Fibroblast of lung (primary cell): ENCODE results near the gene PLEKHA7. TPM values are rescaled to one million over a fixed set of nuclear protein-coding genes. Genes with fewer than 3 reads are reported as not detected.

ENCODE experiments used
- DNase-seq, 2 donors: peaks; one replicate each; pipeline versions ENCODE4 v3.0.0 to v3.0.0-alpha.2; 2010; ENCODE audit warnings: low read depth in 2 of 2
- H2AFZ ChIP-seq: 2 replicates; pipeline ENCODE4 v1.5.1; 2012; ENCODE audit warnings: low read length, control low read depth, inconsistent platforms
- H3K27ac ChIP-seq: 2 replicates; pipeline ENCODE4 v1.5.1; 2011; ENCODE audit warnings: low read length, control low read depth; ENCODE audit not compliant: insufficient read depth
- H3K27me3 ChIP-seq: 2 replicates; pipeline ENCODE4 v1.5.1; 2011; ENCODE audit warnings: mild to moderate bottlenecking, low read length; ENCODE audit not compliant: control insufficient read depth, insufficient read depth
- H3K36me3 ChIP-seq: 2 replicates; pipeline ENCODE4 v1.5.1; 2011; ENCODE audit warnings: low read length; ENCODE audit not compliant: control insufficient read depth, insufficient read depth
- H3K4me1 ChIP-seq: 2 replicates; pipeline ENCODE4 v1.5.1; 2011; ENCODE audit warnings: low read length; ENCODE audit not compliant: control insufficient read depth, insufficient read depth; ENCODE audit errors: extremely low read depth
- H3K4me2 ChIP-seq: 2 replicates; pipeline ENCODE4 v1.5.1; 2011; ENCODE audit warnings: low read length, control low read depth; ENCODE audit not compliant: insufficient read depth; ENCODE audit errors: extremely low read depth
- H3K4me3 ChIP-seq, 4 experiments: fragments of 200-600 bp in 1 of 4; sonication (generic) in 1 of 4; replicated peaks in 1 of 4; 2 replicates each; pipeline ENCODE4 v1.5.1; 2011 to 2016; ENCODE audit warnings: low read length in 4 of 4, low read depth in 3 of 4, mild to moderate bottlenecking in 3 of 4, control low read depth in 2 of 4, inconsistent platforms in 1 of 4, mixed read lengths in 1 of 4; ENCODE audit not compliant: insufficient read depth in 1 of 4; ENCODE audit errors: control extremely low read depth in 1 of 4
- H3K79me2 ChIP-seq: 2 replicates; pipeline ENCODE4 v1.5.1; 2012; ENCODE audit warnings: mild to moderate bottlenecking, low read length, inconsistent platforms; ENCODE audit not compliant: control insufficient read depth, insufficient read depth
- H3K9ac ChIP-seq: 2 replicates; pipeline ENCODE4 v1.5.1; 2011; ENCODE audit warnings: mild to moderate bottlenecking, low read length, control low read depth; ENCODE audit not compliant: insufficient read depth
- H3K9me3 ChIP-seq: 2 replicates; pipeline ENCODE4 v1.5.1; 2012; ENCODE audit warnings: low read depth, low read length; ENCODE audit not compliant: control insufficient read depth, insufficient read depth
- H4K20me1 ChIP-seq: 2 replicates; pipeline ENCODE4 v1.5.1; 2011; ENCODE audit warnings: low read length; ENCODE audit not compliant: control insufficient read depth, insufficient read depth; ENCODE audit errors: extremely low read depth
- EZH2 ChIP-seq: IDR thresholded peaks from 2 replicates; pipeline ENCODE4 v1.5.1; 2012; ENCODE audit warnings: low read length, control low read depth, mild to moderate bottlenecking; ENCODE audit errors: missing control alignments
- polyA plus RNA-seq, 2 donors: library from polyadenylated mRNA; depleted of rRNA in 1 of 2; stranded (reverse) in 1 of 2; unstranded in 1 of 2; fragments of >200 nt; gene quantifications; 2 replicates each; pipeline ENCODE4 v1.2.1, GENCODE V29; 2011 to 2012; ENCODE audit warnings: missing spikeins in 1 of 2
- total RNA-seq: library from RNA; depleted of rRNA; stranded (reverse); fragments of >200 nt; gene quantifications from 2 replicates; pipeline ENCODE4 v1.2.1, GENCODE V29; 2014
- TF ChIP-seq, protein P1 (sequence below), 2 donors: IDR thresholded peaks in 1 of 2; conservative IDR thresholded peaks in 1 of 2; 1 replicate in 1 of 2; 2 replicates in 1 of 2; pipeline ENCODE4 v1.5.1; 2011 to 2012; ENCODE audit warnings: low read length in 2 of 2, control low read depth in 1 of 2, inconsistent platforms in 1 of 2, low read depth in 1 of 2, mild to moderate bottlenecking in 1 of 2

Gene PLEKHA7
- total and polyA plus RNA-seq, 2 donors (not counting 1 experiment from before 2014, with no cell fraction given) = 0.11 to 0.17 TPM

DNA sequence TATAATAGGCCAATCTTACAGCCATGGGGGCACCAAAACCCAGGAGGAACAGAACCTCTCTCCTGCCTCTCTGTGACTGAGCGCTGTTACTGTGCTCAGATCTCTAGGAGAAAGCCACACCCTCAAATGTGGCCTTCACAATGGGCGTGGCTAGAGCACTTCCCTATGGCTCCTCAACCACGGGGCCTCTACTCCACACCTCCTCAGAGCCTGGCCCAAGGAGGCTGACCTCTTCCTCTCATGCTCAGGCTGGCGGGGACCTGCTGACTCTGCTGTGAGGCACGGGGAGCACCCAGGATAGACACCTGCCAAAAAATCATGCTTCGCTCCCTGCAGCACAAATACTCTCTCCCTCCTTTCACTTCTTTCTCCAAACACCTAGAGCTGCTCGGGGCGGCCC lies 234.8 kb downstream of the PLEKHA7 start:
- no peak for TF ChIP-seq EZH2
- TF ChIP-seq, protein P1, sequence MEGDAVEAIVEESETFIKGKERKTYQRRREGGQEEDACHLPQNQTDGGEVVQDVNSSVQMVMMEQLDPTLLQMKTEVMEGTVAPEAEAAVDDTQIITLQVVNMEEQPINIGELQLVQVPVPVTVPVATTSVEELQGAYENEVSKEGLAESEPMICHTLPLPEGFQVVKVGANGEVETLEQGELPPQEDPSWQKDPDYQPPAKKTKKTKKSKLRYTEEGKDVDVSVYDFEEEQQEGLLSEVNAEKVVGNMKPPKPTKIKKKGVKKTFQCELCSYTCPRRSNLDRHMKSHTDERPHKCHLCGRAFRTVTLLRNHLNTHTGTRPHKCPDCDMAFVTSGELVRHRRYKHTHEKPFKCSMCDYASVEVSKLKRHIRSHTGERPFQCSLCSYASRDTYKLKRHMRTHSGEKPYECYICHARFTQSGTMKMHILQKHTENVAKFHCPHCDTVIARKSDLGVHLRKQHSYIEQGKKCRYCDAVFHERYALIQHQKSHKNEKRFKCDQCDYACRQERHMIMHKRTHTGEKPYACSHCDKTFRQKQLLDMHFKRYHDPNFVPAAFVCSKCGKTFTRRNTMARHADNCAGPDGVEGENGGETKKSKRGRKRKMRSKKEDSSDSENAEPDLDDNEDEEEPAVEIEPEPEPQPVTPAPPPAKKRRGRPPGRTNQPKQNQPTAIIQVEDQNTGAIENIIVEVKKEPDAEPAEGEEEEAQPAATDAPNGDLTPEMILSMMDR (conservative IDR thresholded peaks at IDR 0.05 in 1 of 2, IDR thresholded peaks at IDR 0.05 in 1 of 2; ENCODE audit: low read depth in 1 of 2, low read length in 2 of 2) = no peak
- Histone ChIP-seq H3K4me2 (no peak overlapping the region), H3K79me2 (no peaks in the 10 kb centered on the region), H3K9ac (no peak overlapping the region), H3K4me1 (no peaks in the 10 kb centered on the region), H3K9me3 (no peaks in the 10 kb centered on the region), H3K4me3 (no peak overlapping the region), H3K27ac (no peak overlapping the region), H2AFZ (no peak overlapping the region), H4K20me1 (no peaks in the 10 kb centered on the region), H3K27me3 (no peaks in the 10 kb centered on the region), H3K36me3 (no peaks in the 10 kb centered on the region)
- no peak for DNase-seq

DNA sequence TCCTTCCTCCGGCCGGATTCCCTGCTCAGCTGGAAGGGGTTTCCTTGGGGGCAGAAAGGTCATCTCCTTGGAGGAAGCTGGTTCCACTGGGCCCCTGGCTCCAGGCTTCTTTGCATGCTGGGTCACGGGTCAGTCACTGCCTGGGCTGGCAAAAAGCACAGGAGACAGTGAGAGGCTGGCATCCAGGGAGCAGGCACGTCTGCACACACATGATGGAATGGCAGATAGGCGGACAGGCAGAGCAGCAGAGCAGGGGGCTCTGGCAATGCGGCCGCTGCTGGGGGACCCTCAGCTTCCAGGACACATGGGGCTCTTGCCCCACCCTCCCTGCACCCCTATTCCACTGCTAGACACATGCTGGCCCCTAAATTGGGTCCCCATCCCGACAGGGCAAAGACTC lies 235.3 kb downstream of the PLEKHA7 start:
- H4K20me1 ChIP-seq = no peaks in the 10 kb centered on the region
- H3K9me3 ChIP-seq = no peaks in the 10 kb centered on the region
- no peak overlapping the region for H3K4me2 ChIP-seq
- no peak overlapping the region for H3K9ac ChIP-seq
- no peak overlapping the region for H3K4me3 ChIP-seq
- no peak for TF ChIP-seq EZH2
- TF ChIP-seq, protein P1 (conservative IDR thresholded peaks at IDR 0.05 in 1 of 2, IDR thresholded peaks at IDR 0.05 in 1 of 2; ENCODE audit: low read depth in 1 of 2, low read length in 2 of 2) = no peak
- no peaks in the 10 kb centered on the region for H3K36me3 ChIP-seq
- no peak for DNase-seq
- no peaks in the 10 kb centered on the region for H3K4me1 ChIP-seq
- no peak overlapping the region for H2AFZ ChIP-seq
- H3K27ac ChIP-seq = no peak overlapping the region
- H3K27me3 ChIP-seq = no peaks in the 10 kb centered on the region
- no peaks in the 10 kb centered on the region for H3K79me2 ChIP-seq

DNA sequence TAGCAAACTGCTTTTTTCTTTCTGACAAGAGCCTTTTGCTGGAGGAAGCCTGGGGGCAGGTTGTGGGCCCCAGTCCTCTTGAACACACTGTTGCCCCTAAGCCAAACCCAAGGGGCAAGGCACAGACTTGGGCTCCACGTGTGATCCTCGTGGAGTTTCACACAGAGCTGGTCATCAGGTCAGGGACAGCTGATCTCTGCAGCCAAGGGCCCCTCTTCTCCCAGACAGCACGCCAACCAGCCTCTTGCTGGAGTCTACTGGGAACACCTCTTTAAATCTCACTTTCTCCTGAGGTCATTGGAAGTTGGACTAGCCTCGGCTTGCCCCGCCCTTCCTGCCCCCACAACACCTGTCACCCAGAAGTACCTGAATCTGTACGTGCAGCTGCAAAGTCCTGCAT lies 235.9 kb downstream of the PLEKHA7 start:
- H4K20me1 ChIP-seq = no peaks in the 10 kb centered on the region
- no peaks in the 10 kb centered on the region for H3K27me3 ChIP-seq
- H3K9me3 ChIP-seq = no peaks in the 10 kb centered on the region
- H3K4me1 ChIP-seq = no peaks in the 10 kb centered on the region
- DNase-seq = no peak
- H3K36me3 ChIP-seq = no peaks in the 10 kb centered on the region
- no peak overlapping the region for H3K4me2 ChIP-seq
- no peak for TF ChIP-seq EZH2
- TF ChIP-seq, protein P1 (conservative IDR thresholded peaks at IDR 0.05 in 1 of 2, IDR thresholded peaks at IDR 0.05 in 1 of 2; ENCODE audit: low read depth in 1 of 2, low read length in 2 of 2) = no peak
- H3K9ac ChIP-seq = no peak overlapping the region
- no peak overlapping the region for H3K27ac ChIP-seq
- H2AFZ ChIP-seq = no peak overlapping the region
- H3K4me3 ChIP-seq = no peak overlapping the region
- no peaks in the 10 kb centered on the region for H3K79me2 ChIP-seq
